GM19324 (cell line): ENCODE data around the gene FBXL17.

Experiments used
- ATAC-seq: cut with Tn5 transposase; IDR thresholded peaks from one replicate; pipeline ENCODE4 v1.9.1; 2021; ENCODE audit warnings: mild to moderate bottlenecking, moderate library complexity; ENCODE audit not compliant: unreplicated experiment, low FRiP score

The FBXL17 gene

DNA sequence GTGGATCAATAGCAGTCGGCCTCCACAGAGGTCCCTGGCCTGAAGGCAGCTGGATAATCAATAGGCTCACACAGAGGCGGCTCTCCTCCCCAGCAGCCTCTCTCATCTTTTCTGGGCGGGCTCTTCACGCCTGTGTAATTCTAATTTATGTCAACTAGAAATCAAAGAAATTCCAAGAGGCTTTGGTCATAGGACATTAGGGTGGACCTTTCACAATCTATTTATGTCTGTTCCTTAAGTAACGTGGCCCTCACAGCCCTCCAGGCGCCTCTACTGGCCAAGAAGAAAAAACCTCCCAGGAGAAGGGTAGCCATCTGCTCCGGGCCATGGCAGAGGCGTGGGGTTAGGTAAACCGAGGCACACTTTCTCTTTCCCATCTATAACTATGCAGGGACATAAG, 506.1 kb downstream of the FBXL17 start:
- ATAC-seq, result no peak

DNA sequence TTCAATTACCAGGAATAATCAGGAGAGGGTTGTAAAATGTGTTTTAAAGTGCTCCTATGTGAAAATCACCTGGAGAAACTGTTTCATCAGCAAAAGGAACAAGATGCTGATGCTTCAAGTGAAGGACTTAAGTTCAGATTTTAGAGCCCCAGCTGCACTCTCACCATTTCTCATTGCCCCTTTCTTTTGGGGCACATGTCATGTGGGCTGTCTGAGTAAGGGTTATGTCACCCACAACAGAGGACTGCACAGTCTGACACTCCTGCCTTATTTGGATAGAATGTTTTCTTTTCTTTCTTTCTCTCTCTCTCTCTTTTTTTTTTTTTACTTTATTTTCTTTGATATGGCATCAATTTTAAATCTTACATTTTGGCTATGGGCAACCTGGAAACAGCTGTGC, 507.1 kb downstream of the FBXL17 start:
- no peak for ATAC-seq

DNA sequence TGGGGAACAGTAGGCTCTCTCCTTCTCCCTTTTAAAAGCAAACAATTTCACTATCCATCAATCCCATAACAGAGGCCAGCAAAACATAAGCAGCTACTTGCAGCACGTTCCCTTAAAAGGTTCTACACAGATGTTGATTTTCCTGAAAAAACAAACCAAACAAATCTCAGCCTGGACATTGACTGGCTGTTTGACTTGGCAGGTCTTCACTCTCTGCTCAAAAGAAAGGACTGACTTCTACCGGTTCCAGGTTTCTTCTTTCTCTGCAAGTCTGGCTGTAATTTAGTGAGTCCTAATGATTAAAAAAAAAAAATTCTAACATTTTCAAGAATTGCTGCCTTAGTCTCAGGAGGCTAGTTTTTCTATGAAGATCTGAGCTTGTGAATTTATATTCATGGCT, 508.0 kb downstream of the FBXL17 start:
- ATAC-seq, result no peak

DNA sequence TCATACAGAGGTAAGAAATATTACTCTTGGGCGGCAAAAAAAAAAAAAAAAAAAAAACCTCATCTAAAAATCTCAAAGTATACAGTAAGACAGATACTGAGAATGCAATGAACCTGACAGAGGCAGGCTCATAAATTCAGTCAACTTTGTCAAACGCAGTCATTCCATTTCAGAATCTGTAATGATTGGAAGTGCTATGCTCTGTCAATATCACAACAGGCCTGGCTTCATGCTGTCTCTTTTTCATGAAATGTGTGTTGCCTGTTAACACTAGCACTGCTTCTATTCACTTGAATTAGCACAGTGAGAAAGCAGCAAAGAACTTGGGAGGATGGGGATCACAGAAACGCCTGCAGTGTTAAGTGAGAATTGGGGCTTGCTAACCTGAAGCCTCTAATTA, 510.9 kb downstream of the FBXL17 start:
- no peak for ATAC-seq

DNA sequence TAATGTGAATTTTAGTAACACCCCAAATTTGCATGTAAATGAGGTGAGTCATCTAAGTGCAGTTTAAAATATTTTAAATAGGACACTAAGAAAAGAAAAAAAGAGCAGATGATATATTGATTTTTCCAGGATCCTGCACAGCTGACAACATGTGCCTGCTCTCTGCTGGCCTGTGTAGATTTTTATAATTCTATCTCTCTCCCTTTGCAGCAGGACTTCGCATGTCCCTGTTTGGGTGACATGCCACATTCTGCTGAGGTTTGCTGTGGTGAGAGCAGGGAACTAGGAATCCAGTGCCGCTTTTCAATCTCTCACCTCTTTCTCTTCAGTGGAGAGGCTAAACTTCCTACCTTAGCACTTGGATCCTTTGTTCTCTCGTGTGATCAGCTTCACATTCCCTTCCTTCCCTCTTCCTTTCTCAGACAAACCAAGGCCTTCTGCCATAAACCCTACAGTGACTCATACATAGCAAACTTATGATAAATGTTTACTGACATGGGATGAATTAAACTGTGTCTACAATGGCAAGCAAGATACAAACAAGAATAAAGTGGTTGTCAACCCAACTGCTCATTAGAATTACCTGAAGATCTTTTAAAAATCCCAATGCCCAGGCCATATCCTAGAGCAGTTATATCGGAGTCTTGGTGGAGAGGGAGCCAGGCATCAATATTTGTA, 512.3 kb downstream of the FBXL17 start:
- ATAC-seq, result no peak

DNA sequence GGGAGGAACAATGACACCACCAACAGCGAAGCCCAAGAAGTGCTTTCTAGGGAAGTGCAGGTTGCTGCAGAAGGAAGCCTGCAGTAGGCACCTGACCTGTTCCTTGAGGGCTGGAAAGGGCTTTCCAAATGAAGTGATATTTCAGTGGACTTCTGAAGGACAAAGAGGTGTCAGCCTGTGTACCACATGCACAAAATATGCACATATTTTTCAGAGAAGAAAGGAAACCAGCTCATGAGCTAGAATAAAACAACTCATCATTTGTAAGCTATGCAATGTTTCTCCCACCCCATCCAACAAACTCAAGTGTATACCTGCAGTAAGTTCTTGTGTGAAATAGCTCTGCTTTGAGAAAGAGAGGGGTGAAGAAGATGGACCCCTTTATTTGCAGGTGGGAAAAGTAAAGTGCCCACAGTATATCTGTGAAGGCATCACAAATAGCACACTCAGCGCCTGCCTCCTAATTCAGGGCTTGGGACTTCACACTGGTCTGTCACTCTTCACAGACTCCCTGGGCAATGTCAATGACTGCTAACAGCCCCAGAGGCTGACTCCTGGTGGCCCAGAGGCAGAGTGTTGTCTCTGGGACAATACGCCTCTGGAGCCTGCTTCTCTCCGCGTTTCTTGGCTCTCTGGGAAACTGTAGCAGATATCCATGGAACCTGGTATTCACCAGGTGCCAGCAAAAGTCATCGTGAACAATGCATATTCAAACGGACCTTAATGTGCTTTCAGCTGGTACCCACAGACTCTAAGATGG, 513.1 kb downstream of the FBXL17 start:
- ATAC-seq, result no peak

DNA sequence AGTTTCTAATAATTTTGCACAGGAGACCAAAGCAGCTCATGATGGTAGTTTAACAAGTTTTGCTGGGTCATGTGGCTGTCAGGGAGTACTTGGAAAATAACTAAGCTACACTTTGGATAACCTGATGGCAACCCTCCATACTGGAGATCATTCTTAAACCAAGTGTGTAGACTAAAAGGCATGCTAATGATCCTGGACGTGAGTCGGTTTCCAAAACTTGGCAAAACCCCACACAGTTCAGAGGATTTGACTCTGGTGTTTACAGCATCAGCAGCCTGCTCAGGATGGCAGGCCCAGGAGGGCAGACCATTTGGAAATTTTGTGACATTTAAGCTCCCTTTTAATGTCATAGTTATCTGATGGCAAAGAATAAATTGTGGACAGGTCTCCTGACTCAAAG, 514.6 kb downstream of the FBXL17 start:
- no peak for ATAC-seq

DNA sequence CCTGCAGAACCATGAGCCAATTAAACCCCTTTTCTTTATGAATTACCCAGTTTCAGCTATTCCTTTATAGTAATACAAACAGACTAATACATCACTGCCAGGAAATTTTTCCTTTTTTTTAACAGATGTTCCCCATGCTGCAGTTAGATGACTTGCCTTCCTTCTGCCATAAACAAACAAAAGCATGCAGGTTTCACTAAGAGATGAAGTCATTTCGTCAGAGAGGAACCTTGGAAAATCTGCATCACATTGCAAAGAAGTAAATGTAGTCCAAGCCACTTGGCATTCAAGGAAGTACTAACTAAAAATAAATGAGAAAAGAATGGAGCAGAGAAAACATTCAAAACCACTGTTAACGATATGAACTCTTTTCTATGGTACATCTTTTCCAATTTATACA, 517.1 kb downstream of the FBXL17 start:
- ATAC-seq, result no peak

DNA sequence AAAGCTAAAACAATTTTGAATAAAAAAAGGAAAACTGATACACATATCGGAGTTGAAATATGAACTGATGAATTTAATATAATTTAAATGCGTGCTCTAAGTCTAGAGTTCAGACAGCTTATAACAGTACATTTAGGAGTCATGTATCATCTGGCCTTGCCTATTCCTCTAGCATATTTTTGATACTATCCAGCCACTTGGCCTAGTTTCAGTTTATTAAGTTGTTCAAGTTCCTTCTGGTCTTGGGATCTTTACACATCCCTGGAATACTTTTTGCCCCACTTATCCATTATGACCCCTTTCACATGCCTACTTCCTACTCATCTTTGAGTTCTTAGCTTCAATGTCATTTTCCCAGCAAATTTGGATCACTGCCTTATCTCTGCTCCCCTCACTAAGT, 518.8 kb downstream of the FBXL17 start:
- ATAC-seq, result no peak

DNA sequence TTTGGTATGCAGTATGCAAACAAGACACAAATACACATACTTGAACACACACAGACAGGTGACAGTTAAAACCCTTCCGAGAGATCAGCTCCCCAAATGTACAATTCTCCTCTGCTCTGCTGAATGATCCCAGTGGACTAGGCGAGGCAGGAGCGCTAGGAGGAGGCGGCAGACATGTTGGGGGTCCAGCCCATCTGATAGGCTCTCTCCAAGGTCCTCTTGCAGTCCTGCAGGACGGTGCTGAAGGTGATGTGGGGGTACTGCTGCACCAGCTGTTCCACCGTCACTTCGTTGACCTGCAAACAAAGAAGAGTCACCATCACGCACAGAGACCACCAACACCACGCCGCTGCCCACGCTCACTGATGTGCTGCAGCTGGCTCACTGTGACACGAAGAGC, 520.3 kb downstream of the FBXL17 start:
- ATAC-seq, result no peak

DNA sequence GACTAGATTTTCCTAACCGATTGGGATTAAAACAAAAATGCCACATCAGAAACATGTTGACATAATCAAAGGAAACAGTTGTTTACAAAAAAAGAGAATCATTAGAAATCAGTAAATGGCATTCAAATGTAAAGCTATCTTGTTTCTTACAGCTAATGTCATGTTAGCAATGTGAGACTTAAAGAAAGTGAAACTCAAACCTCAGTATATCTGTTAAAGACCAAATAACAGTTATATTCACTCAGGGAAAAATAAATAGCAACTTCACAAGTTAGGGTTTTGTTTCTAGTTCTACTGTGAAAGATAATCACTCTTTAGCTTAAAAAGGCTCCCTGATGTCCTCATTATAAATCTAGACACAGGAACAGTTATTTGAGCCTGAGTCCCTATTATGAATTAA, 521.9 kb downstream of the FBXL17 start:
- ATAC-seq, result no peak

DNA sequence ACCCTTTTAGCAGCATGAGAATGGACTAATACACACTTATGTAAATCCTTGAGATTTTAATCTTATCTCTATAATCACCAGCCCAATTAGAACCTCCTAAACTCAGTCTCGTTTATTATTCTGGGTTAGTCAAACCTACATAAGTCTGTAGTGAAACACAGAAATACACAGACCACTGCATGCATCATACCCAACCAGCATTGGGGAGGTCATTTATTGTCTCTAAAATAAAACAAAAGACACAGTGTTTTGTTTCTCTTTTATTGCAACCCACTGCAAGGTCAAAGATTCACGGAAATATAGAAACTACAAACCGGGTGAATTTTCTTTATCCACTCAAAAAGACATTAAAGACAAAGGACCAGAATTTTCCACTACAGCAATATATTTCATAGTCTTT, 523.1 kb downstream of the FBXL17 start:
- ATAC-seq, result no peak

DNA sequence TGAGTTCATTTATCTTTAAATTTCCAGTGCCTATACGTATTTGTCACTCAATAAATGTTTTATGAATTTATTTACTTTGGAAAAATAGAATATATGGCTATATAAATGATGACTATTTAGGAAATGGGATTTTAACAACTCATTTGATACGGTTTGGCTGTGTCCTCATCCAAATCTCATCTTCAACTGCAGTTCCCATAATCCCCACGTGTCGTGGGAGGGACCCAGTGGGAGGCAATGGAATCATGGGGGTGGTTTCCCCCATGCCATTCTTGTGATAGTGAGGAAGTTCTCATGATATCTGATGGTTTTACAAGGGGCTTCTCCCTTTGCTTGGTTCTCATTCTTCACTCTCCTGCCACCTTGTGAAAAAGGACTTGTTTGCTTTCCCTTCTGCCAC, 523.6 kb downstream of the FBXL17 start:
- ATAC-seq, result no peak

DNA sequence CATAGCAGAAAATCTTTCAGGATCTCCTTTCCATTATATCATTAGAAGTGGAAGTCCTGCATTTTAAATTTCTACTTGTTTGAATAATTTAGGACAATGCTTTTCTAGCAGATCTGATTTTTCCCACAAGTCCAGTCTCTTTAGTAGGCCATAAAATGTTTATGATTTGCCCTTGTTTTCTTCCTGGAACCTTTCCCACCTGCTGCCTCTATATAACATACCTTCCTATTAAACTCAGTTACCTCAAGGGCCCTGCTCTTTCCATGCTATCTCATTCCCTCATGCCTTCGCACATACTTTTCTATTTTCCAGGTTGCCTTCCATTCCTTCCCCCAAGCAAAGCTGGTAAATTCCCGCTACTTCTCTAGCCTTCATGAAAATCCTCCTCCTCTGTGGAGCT, 524.1 kb downstream of the FBXL17 start:
- no peak for ATAC-seq

DNA sequence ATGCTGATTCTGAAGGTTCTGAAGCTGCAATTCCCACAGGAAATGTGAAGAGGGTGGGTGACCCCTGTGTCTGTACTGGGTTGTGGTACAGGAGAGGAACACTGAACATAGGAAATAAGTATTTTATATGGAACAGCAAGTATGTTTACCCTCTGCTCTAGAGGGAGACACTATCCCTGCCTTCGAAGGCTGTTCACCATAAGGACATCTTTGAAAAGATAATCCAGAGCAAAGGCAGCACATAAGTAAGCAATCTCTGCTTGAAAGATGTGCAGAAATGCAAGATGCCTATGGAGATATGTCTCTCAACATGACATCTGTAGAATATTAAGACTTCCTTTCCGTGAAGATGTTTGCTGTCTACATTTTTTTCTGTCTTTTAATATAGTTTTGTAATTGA, 526.7 kb downstream of the FBXL17 start:
- no peak for ATAC-seq

DNA sequence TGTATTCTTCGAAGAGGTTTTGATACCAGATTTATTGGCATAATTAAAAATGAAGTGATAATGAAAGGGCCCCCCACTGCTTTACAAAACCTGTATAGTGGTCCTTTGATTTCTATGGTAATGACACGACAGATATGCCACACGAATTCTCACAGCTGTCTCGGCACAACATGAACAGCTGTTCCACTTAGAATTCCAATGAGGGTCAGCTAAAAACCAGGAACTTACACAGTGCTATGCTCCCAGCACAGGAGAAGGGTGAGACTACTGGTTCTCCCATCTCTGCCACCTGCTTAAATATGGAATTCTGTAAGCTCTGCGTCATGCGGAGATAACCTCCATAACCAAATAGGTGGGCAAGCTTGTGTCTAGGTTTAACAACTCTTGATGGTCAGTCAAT, 528.2 kb downstream of the FBXL17 start:
- no peak for ATAC-seq

DNA sequence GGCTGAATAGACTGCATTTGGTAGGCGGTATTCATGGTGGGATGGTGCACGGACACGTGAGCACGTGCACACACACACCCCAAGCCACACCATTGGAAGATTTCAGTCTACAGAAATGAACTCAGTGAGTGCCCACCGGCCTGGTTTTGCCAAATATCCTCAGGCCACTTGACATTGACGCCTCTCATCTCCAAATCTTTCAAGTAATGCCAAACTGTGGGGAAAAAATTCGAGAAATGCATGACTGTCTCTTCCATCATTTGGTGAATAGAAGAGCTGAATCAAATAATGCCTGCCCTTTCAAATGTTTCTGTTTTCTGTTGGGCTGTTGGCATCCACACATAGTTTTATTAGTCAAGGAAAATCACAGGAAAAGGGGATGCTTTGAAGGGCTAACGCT, 528.9 kb downstream of the FBXL17 start:
- no peak for ATAC-seq

DNA sequence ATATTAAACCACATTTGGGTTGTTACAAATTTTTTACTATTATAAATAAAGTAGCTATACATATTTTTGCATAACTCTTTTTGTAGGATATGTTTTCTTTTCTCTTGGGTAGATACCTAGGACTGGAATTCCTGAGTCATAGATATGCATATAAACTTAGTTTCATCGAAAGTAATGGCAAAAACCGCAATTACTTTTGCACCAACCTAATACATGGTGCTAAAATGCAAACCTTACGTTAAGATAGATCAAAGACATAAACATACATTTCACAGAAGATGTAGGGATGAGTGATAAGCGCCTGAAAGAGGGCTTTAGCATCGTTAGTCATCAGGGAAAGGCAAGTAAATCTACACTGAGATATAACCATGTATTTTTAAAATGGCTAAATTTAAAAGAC, 532.8 kb downstream of the FBXL17 start:
- ATAC-seq, result no peak

DNA sequence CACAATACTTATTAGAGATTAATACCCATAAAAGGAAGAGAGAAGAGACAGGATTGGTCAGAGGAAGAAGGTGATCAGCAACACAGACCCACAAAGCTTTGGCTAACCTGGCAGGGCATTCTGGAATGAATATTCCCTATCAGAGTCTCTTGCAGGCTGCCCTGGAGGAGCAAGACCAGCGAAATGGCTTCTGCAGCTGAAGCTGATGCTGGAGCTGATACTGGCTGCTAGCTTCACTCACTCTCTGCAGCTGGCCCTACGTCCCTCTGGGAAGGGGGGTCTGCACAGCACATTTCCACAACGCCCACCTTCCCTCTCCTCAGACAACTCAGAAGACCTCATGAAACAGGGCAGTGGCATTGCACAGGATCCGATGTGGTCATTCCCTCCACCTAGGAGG, 541.3 kb downstream of the FBXL17 start:
- ATAC-seq, result no peak

DNA sequence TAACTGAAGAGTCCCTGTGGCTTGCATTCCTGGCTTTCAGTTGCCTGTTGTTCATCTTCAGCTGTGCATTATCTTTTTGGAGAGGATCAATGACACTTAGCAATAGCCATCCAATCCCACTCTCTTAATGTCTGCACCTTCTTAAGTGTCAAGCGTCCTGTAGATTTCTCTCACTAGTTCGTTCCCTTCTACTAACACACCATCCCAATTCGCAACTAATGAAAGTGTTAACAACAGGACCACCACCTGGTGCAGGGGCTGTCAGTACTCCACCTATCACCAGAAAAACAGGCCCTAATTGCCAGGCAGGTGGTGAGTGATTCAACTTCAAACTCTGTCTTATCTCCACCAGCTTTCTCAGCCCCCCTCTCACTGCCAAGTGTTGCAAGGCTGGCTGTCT, 541.7 kb downstream of the FBXL17 start:
- no peak for ATAC-seq

DNA sequence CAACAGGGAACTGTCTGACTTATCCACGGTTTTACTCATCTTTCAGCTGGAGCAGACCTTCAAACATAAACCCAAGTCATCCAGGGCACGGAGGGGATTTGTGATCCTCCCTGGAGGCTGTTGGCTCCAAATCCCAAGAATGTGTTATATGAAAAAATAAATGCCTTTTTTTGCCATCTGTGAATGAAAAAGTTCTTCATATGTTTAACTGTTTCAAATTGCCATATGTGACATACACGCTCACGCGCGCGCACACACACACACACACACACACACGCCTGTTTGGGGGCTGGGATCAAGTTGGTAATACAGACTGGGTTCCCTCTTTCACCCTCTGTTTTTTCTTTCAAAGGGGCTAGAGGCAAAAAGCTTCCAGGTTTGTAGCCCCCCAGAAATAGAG, 546.8 kb downstream of the FBXL17 start:
- no peak for ATAC-seq

DNA sequence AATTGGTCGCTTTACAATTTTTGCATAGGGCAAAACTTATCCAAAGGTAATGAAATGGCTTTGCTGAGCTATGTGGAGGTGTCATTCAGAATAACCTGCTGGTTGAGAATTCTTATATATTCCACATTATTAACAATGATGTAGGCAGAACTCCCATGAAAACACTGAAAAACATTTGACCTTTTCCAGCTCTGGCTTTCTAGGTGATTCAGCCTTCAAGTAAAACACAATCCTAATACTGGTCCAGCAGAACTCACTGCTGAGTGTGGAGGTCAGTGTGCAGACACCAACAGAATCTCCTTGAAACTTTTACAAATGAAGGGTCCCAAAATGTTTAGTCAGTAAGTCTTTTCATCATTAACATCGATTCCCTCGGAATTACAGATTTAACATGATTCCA, 549.2 kb downstream of the FBXL17 start:
- ATAC-seq, result no peak
